Dendritic cell treated with granulocyte-macrophage colony-stimulating factor and Interleukin-4, amounts not matched to agents 40 ng/mL and 50 ng/mL, for 4 days (primary cell): ENCODE data around the gene AHRR.
A peak's percentile ranks its signal among the peaks of the same experiment; 100 is the strongest.
"Not testable (repeated sequence)": the region's sequence is repeated elsewhere in the genome, so short reads cannot be mapped to it uniquely, and the experiment has no call there.

ENCODE experiments used
- H3K27ac Mint-ChIP-seq: one replicate; pipeline ENCODE4 v1.8.0; 2022; ENCODE audit warnings: mild to moderate bottlenecking, mixed read lengths
- H3K27me3 Mint-ChIP-seq: one replicate; pipeline ENCODE4 v1.8.0; 2022; ENCODE audit warnings: mild to moderate bottlenecking, mixed read lengths
- H3K36me3 Mint-ChIP-seq: one replicate; pipeline ENCODE4 v1.8.0; 2022; ENCODE audit warnings: low read depth, mixed read lengths
- H3K4me1 Mint-ChIP-seq: one replicate; pipeline ENCODE4 v1.8.0; 2022; ENCODE audit warnings: low read depth, mixed read lengths
- H3K4me3 Mint-ChIP-seq: one replicate; pipeline ENCODE4 v1.8.0; 2022; ENCODE audit warnings: mild to moderate bottlenecking, moderate library complexity, mixed read lengths
- H3K9me3 Mint-ChIP-seq: one replicate; pipeline ENCODE4 v1.8.0; 2022; ENCODE audit warnings: mixed read lengths
- intact Hi-C: fragments of 100-400 bp; cut with micrococcal nuclease; formaldehyde crosslinking; loops from one replicate; pipeline ENCODE4 v1.15.0; 2022

The AHRR gene

GRCh38 chr5:479566-480319 lies 158.2 kb downstream of the AHRR start:
- Mint-ChIP-seq H3K27me3 (peaks cover 89% of the 10 kb centered on the region), H3K4me1 (peaks cover 10% of the 10 kb centered on the region), H3K27ac (no peak overlapping the region), H3K4me3 (no peak overlapping the region), H3K36me3 (no peaks in the 10 kb centered on the region), H3K9me3 (no peaks in the 10 kb centered on the region)
- intact Hi-C loops = loop anchor here (10.0 kb wide), 1 partner anchor 125 kb away; no protein-coding TSS in a partner anchor

DNA sequence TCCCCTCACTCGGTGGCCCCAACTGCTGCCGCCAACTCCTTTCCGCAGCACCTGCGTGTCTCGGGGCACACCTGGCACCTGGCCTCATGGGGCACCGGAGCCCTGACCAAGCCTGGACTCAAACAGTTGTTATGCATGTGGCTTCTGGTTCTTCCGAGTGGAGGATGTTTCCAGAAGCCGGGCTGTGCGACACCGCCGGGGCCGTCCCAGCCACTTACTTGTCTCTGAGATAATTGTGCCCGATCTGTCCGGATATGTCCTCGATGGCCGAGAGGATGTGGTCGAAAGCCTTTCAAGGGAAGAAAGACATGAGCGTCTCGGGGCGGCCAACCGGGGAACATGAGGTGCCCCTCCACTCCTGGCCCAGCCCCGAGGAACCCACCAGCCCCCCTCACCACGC lies 159.8 kb downstream of the AHRR start:
- no peaks in the 10 kb centered on the region for H3K9me3 Mint-ChIP-seq
- no peaks in the 10 kb centered on the region for H3K36me3 Mint-ChIP-seq
- peaks cover 16% of the 10 kb centered on the region for H3K4me1 Mint-ChIP-seq
- peaks cover 86% of the 10 kb centered on the region for H3K27me3 Mint-ChIP-seq
- H3K4me3 Mint-ChIP-seq = no peak overlapping the region
- intact Hi-C loops = loop anchor here (10.0 kb wide), 1 partner anchor 123 kb away; no protein-coding TSS in a partner anchor
- no peak overlapping the region for H3K27ac Mint-ChIP-seq

GRCh38 chr5:482021-482420 lies 160.5 kb downstream of the AHRR start:
- peaks cover 81% of the 10 kb centered on the region for H3K27me3 Mint-ChIP-seq
- H3K27ac Mint-ChIP-seq = no peak overlapping the region

GRCh38 chr5:482506-482905 lies 161.0 kb downstream of the AHRR start:
- Mint-ChIP-seq H3K4me1 (peaks cover 20% of the 10 kb centered on the region), H3K27ac (no peak overlapping the region), H3K9me3 (no peaks in the 10 kb centered on the region), H3K27me3 (peaks cover 78% of the 10 kb centered on the region), H3K36me3 (no peaks in the 10 kb centered on the region), H3K4me3 (no peak overlapping the region)
- intact Hi-C loops = loop anchor here (10.0 kb wide), 1 partner anchor 122 kb away; no protein-coding TSS in a partner anchor

More at GRCh38 chr5:482021-482420, 160.5 kb downstream of the AHRR start:
- intact Hi-C loops = loop anchor here (10.0 kb wide), 1 partner anchor 123 kb away; no protein-coding TSS in a partner anchor
- Mint-ChIP-seq H3K9me3 (no peaks in the 10 kb centered on the region), H3K4me1 (peaks cover 20% of the 10 kb centered on the region), H3K36me3 (no peaks in the 10 kb centered on the region), H3K4me3 (no peak overlapping the region)

DNA sequence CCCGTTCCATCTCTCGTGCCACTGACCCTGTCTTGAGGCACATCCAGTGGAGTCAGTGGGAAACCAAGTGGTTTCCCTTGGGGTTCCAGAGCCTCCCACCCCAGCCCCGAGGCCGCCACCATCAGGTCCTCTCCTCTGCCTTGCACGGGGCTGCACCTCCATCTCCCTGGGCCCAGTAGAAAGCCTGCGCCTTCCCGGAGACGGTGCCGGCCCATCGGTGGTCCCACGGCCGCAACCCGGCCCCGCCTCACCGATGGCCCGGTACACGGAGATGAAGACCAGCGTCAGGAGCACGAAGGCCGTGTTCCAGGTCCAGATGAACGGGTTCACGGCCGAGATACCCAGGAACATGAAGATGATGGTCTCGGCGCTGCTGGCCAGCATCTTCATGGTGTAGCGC lies 161.5 kb downstream of the AHRR start:
- Mint-ChIP-seq H3K27me3 (peaks cover 77% of the 10 kb centered on the region), H3K9me3 (no peaks in the 10 kb centered on the region), H3K4me3 (no peak overlapping the region), H3K36me3 (no peaks in the 10 kb centered on the region), H3K4me1 (peaks cover 20% of the 10 kb centered on the region), H3K27ac (no peak overlapping the region)
- intact Hi-C loops = loop anchor here (10.0 kb wide), 1 partner anchor 122 kb away; no protein-coding TSS in a partner anchor

- H3K4me1 Mint-ChIP-seq = peaks cover 20% of the 10 kb centered on the region
- intact Hi-C loops = loop anchor here (10.0 kb wide), 1 partner anchor 121 kb away; no protein-coding TSS in a partner anchor
Measured at GRCh38 chr5:483434-484140, 162.1 kb downstream of the AHRR start.

GRCh38 chr5:484556-484955 lies 163.0 kb downstream of the AHRR start:
- H3K27ac Mint-ChIP-seq = no peak overlapping the region
- H3K9me3 Mint-ChIP-seq = no peaks in the 10 kb centered on the region
- no peaks in the 10 kb centered on the region for H3K36me3 Mint-ChIP-seq
- H3K27me3 Mint-ChIP-seq = peaks cover 79% of the 10 kb centered on the region
- H3K4me1 Mint-ChIP-seq = peaks cover 20% of the 10 kb centered on the region
- H3K4me3 Mint-ChIP-seq = no peak overlapping the region
- intact Hi-C loops = loop anchor here (10.0 kb wide), 1 partner anchor 120 kb away; no protein-coding TSS in a partner anchor

More at GRCh38 chr5:483434-484140, 162.1 kb downstream of the AHRR start:
- no peaks in the 10 kb centered on the region for H3K9me3 Mint-ChIP-seq
- no peaks in the 10 kb centered on the region for H3K36me3 Mint-ChIP-seq
- peaks cover 81% of the 10 kb centered on the region for H3K27me3 Mint-ChIP-seq
- no peak overlapping the region for H3K27ac Mint-ChIP-seq
- H3K4me3 Mint-ChIP-seq = no peak overlapping the region

DNA sequence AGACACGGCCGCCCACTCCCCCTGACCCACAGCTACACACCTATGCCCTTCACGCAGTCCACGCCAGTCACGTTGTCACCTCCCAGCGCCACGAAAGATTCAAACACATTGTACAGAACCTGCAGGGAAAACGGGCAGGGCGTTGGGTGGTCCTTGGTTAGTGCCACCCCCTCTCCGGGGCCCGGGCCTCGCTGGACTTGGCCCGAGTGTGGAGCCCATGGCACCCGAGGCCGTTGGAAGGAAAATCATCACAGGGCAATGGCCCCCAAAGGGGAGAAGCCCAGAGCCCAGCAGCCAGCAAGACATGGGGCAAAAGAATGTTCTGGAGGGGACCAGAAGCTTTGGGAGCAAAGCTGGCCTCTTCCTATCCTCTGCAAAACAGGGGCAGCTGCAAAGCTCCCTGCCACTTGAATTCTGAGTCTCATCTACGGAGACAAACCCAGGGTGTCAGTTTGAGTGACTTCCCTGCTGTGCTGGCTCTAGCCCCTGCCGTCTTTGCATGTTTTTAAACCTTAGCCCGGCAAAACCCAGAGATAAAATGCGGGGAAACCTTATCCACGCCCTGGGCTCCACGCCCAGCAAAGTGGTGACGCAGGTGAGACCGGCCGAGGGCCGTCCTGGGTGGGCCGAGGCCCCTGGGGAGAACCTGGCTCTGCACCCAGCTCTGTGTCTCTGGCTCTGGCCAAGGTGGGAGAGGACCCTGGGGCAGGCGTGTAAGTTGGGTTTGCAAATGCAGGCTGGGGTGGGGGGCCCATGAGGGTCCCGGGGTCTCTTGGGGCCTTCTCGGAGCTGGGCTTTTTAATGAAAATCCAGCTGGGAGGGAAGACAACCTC lies 163.8 kb downstream of the AHRR start:
- Mint-ChIP-seq H3K36me3 (no peaks in the 10 kb centered on the region), H3K9me3 (no peaks in the 10 kb centered on the region), H3K4me1 (peaks cover 20% of the 10 kb centered on the region), H3K4me3 (no peak overlapping the region), H3K27me3 (peaks cover 79% of the 10 kb centered on the region), H3K27ac (peak overlapping the region; percentile 35)
- intact Hi-C loops = loop anchor here (10.0 kb wide), 1 partner anchor 119 kb away; no protein-coding TSS in a partner anchor

GRCh38 chr5:485946-486491 lies 164.5 kb downstream of the AHRR start:
- Mint-ChIP-seq H3K27me3 (peaks cover 80% of the 10 kb centered on the region), H3K4me1 (peaks cover 20% of the 10 kb centered on the region), H3K4me3 (no peak overlapping the region), H3K27ac (peak overlapping the region; percentile 35), H3K36me3 (no peaks in the 10 kb centered on the region), H3K9me3 (no peaks in the 10 kb centered on the region)
- intact Hi-C loops = loop anchor here (10.0 kb wide), 1 partner anchor 119 kb away; no protein-coding TSS in a partner anchor

- not testable (repeated sequence) for H3K36me3 Mint-ChIP-seq, H3K9me3 Mint-ChIP-seq, H3K4me3 Mint-ChIP-seq
- Mint-ChIP-seq H3K27me3 (peaks cover 80% of the 10 kb centered on the region), H3K4me1 (peaks cover 20% of the 10 kb centered on the region), H3K27ac (peak overlapping the region; percentile 35)
- intact Hi-C loops = loop anchor here (10.0 kb wide), 1 partner anchor 118 kb away; no protein-coding TSS in a partner anchor
Measured at GRCh38 chr5:486597-486996, 165.1 kb downstream of the AHRR start.
